Breast epithelium (tissue), 4 donors: ENCODE data around the gene TAB3. TPM values are rescaled to one million over a fixed set of nuclear protein-coding genes. Genes with fewer than 3 reads are reported as not detected.

Source experiments
- DNase-seq, 2 donors: peaks; one replicate each; pipeline ENCODE4 v3.0.0-alpha.2; 2019; ENCODE audit warnings: low spot score in 2 of 2
- H3K27ac ChIP-seq, 2 donors: fragments of 200-600 bp; sonication (generic) in 1 of 2; one replicate each; pipeline ENCODE4 v1.5.1; 2016 to 2019; ENCODE audit warnings: mild to moderate bottlenecking in 1 of 2
- H3K27me3 ChIP-seq, 2 donors: fragments of 200-600 bp; sonication (generic) in 1 of 2; one replicate each; pipeline versions ENCODE4 v1.5.1 to v1.6.0; 2017 to 2019; ENCODE audit warnings: control low read depth in 1 of 2, mild to moderate bottlenecking in 1 of 2
- H3K36me3 ChIP-seq: fragments of 200-600 bp; one replicate; pipeline ENCODE4 v1.5.1; 2019
- H3K4me1 ChIP-seq, 2 donors: fragments of 200-600 bp; sonication (generic); one replicate each; pipeline ENCODE4 v1.5.1; 2016 to 2019; ENCODE audit warnings: control low read depth in 1 of 2
- H3K4me3 ChIP-seq, 3 donors: fragments of 200-600 bp; sonication (generic); 1 replicate in 2 of 3; 2 replicates in 1 of 3; pipeline ENCODE4 v1.5.1; 2016 to 2019; ENCODE audit warnings: mild to moderate bottlenecking in 3 of 3, moderate library complexity in 2 of 3
- H3K9me3 ChIP-seq, 2 donors: fragments of 200-600 bp; sonication (generic) in 1 of 2; one replicate each; pipeline ENCODE4 v1.5.1; 2016 to 2019; ENCODE audit warnings: control low read depth in 1 of 2
- POLR2A ChIP-seq: fragments of 450-650 bp; IDR thresholded peaks from one replicate; pipeline ENCODE4 v1.6.1; 2016; ENCODE audit warnings: antibody characterized with exemption, mild to moderate bottlenecking, moderate library complexity
- POLR2AphosphoS5 ChIP-seq, 3 donors: sonication (generic); formaldehyde crosslinking; IDR thresholded peaks; one replicate each; pipeline ENCODE4 v1.6.1; 2017; ENCODE audit warnings: antibody characterized with exemption in 3 of 3
- intact Hi-C: fragments of 100-400 bp; cut with DNase I; formaldehyde crosslinking; loops from one replicate; pipeline ENCODE4 v1.15.1; 2023; ENCODE audit warnings: low total_unique reads
- total RNA-seq, 3 donors: library from RNA; depleted of rRNA; stranded (reverse); fragments of >200 nt; gene quantifications; one replicate each; pipeline ENCODE4 v1.1.0, GENCODE V29; 2016
- TF ChIP-seq, protein P1 (sequence below), 3 donors: fragments of 450-650 bp; IDR thresholded peaks; one replicate each; pipeline ENCODE4 v1.5.1; 2016 to 2017; ENCODE audit warnings: antibody characterized with exemption in 3 of 3, mild to moderate bottlenecking in 3 of 3, moderate library complexity in 3 of 3

TAB3 gene
- total RNA-seq, 3 donors from 2014 or later, result 20.6 to 40.5 (median 27.2) TPM

DNA sequence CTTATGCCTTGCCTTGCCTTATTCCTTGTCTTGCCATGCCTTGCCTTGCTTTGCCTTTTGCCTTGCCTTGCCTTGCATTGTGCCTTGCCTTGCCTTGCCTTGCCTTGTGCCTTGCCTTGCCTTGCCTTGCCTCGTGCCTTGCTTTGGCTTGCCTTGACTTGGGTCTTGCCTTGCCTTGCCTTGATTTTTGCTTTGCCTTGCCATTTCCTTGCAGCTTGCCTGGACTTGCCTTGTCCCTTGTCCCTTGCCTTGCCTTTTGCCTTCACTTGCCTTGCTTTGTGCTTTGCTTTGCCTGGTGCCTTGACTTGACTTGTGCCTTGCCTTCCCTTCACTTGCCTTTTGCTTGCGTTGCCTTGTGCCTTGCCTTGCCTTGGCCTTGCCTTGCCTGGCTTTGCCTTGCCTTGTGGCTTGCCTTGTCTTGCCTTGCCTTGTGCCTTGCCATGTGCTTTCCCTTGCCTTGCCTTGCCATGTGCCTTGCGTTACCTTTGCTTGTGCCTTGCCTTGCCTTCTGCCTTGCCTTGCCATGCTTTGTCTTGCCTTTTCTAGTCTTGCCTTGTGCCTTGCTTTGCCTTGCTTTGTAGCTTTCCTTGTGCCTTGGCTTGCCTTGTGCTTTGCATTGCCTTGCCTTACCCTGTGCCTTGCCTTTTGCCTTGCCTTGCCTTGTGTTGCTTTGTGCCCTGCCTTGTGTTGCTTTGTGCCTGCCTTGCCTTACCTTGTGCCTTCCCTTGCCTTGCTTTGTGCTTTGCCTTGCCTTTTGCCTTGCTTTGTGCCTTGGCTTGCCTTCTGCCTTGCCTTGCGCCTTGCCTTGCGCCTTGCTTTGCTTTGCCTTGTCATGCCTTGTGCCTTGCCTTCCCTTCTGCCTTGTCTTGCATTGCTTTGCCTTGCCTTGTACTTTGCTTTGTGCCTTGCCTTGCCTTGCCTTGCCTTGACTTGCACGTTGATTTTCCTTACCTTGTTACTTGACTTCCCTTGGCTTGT, 92.8 kb downstream of the TAB3 start:
- Histone ChIP-seq H3K4me1 (no peaks in the 10 kb centered on the region), H3K9me3 (peaks cover 5 to 8% of the 10 kb centered on the region in 2 donors), H3K27me3 (no peaks in the 10 kb centered on the region), H3K4me3 (no peak overlapping the region), H3K27ac (no peak overlapping the region), H3K36me3 (no peaks in the 10 kb centered on the region)
- no peak for DNase-seq
- no peak for TF ChIP-seq POLR2AphosphoS5 (IDR thresholded peaks at IDR 0.05)
- TF ChIP-seq POLR2A, result no peak
- TF ChIP-seq, protein P1, sequence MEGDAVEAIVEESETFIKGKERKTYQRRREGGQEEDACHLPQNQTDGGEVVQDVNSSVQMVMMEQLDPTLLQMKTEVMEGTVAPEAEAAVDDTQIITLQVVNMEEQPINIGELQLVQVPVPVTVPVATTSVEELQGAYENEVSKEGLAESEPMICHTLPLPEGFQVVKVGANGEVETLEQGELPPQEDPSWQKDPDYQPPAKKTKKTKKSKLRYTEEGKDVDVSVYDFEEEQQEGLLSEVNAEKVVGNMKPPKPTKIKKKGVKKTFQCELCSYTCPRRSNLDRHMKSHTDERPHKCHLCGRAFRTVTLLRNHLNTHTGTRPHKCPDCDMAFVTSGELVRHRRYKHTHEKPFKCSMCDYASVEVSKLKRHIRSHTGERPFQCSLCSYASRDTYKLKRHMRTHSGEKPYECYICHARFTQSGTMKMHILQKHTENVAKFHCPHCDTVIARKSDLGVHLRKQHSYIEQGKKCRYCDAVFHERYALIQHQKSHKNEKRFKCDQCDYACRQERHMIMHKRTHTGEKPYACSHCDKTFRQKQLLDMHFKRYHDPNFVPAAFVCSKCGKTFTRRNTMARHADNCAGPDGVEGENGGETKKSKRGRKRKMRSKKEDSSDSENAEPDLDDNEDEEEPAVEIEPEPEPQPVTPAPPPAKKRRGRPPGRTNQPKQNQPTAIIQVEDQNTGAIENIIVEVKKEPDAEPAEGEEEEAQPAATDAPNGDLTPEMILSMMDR (IDR thresholded peaks at IDR 0.05), result no peak
- intact Hi-C loops, result no loop called here

DNA sequence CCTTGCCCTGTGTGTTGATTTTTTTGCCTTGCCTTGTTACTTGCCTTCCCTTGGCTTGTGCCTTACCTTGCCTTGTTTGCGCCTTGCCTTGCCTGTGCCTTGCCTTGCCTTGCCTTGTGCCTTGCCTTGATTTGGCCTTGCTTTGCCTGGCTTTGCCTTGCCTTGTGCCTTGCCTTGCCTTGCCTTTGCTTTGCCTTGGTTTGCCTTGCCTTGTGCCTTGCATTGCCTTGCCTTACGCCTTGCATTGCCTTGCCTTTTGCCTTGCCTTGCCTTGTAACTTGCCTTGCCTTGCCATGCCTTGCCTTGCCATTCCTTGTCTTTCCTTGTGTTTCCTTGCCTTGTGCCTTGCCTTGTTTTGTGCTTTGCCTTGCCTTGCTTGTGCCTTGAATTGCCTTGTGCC, 94.6 kb downstream of the TAB3 start:
- Histone ChIP-seq H3K36me3 (no peaks in the 10 kb centered on the region), H3K4me1 (no peaks in the 10 kb centered on the region), H3K27me3 (no peaks in the 10 kb centered on the region), H3K9me3 (peaks cover 5 to 6% of the 10 kb centered on the region in 2 donors), H3K4me3 (no peak overlapping the region), H3K27ac (no peak overlapping the region)
- DNase-seq, result no peak
- TF ChIP-seq POLR2AphosphoS5 (IDR thresholded peaks at IDR 0.05) (no peak), POLR2A (no peak)
- TF ChIP-seq, protein P1 (IDR thresholded peaks at IDR 0.05), result no peak
- intact Hi-C loops, result no loop called here

DNA sequence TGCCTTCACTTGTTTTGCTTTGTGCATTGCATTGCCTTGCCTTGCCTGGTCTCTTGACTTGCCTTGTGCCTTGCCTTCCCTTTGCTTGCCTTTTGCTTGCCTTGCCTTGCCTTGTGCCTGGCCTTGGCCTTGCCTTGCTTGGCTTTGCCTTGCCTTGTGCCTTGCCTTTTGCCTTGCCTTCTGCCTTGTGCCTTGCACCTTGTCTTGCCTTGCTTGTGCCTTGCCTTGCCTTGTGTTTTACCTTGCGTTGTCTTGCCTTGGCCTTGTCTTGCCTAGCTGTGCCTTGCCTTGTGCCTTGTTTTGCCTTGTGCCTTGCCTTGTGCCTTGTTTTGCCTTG, 95.3 kb downstream of the TAB3 start:
- intact Hi-C loops, result no loop called here
- no peak for DNase-seq
- no peaks in the 10 kb centered on the region for H3K27me3 ChIP-seq
- peaks cover 0 to 5% of the 10 kb centered on the region in 2 donors for H3K9me3 ChIP-seq
- no peaks in the 10 kb centered on the region for H3K36me3 ChIP-seq
- H3K4me1 ChIP-seq, result no peaks in the 10 kb centered on the region
- H3K27ac ChIP-seq, result no peak overlapping the region
- TF ChIP-seq POLR2AphosphoS5 (IDR thresholded peaks at IDR 0.05) (no peak), POLR2A (no peak)
- TF ChIP-seq, protein P1 (IDR thresholded peaks at IDR 0.05), result no peak
- H3K4me3 ChIP-seq, result no peak overlapping the region

DNA sequence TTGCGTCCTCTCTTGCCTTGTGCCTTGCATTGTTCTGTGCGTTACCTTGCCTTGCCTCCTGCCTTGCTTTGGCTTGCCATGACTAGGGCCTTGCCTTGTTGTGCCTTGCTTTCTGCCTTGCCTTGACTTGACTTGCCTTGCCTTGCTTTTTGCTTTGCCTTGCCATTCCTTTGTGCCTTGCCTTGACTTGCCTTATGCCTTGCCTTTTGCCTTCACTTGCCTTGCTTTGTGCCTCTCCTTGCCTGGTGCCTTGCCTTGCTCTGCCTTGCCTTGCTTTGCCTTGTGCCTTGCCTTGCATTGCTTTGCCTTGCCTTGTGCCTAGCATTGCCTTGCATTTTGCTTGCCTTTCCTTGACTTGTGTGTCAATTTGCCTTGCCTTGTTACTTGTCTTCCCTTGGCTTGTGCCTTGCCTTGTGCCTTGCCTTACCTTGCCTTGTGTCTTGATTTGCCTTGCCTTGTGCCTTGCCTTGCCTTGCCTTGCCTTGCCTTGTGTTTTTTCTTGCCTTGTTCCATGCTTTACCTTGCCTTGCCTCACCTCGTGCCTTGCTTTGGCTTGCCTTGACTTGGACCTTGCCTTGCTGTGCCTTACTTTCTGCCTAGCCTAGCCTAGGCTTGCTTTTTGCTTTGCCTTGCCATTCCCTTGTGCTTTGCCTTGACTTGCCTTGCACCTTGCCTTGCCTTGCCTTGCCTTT, 95.8 kb downstream of the TAB3 start:
- Histone ChIP-seq H3K27me3 (no peaks in the 10 kb centered on the region), H3K4me1 (no peaks in the 10 kb centered on the region), H3K9me3 (peaks cover 0 to 5% of the 10 kb centered on the region in 2 donors), H3K36me3 (no peaks in the 10 kb centered on the region), H3K27ac (no peak overlapping the region), H3K4me3 (no peak overlapping the region)
- DNase-seq, result no peak
- TF ChIP-seq POLR2AphosphoS5 (IDR thresholded peaks at IDR 0.05), result no peak
- no peak for TF ChIP-seq POLR2A
- TF ChIP-seq, protein P1 (IDR thresholded peaks at IDR 0.05), result no peak
- intact Hi-C loops, result no loop called here
